B cell (primary cell): ENCODE measurements around the gene KRT4.

Experiments used
- EZH2 ChIP-seq: IDR thresholded peaks from 2 replicates; pipeline ENCODE4 v1.6.1; 2012; ENCODE audit warnings: borderline replicate concordance, low read depth, mild to moderate bottlenecking, moderate library complexity, low read length; ENCODE audit not compliant: insufficient read depth, poor library complexity, severe bottlenecking
- TF ChIP-seq, protein P1 (sequence below): fragments of 200-600 bp; IDR thresholded peaks from one replicate; pipeline ENCODE4 v1.8.0; 2022; ENCODE audit warnings: antibody characterized with exemption, mild to moderate bottlenecking

DNA sequence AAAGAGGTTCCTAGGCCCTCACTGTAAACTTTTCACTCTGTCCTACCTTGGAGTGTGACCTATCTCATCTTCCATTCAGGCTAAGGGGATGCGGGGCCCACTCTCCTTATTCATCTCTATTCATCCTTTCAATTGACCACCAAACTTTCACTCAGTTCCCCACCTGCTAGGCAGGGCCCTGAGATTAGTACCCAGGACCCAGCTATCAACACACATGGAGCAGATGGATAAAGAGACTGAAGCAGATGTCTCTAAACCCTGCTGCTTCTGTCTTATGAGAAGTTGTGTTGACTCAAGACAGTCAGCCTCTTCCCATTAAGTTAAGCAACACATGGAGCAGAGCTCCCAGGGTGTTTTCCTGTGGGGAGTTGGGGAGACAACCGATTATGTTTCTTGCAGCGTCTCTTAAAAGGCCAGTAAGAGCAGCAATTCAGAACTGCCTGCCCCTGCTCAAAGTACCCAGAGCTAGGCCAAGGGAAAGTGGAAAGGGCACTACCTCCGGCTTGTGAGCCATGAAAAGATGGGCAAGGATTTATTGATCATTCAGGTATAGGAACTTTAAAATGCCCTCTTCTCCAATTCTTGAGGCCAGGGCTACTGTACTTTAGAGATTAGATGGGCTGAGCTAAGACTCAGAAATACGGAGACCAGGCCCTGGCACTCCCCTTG is 47.4 kb downstream of the KRT4 start:
- TF ChIP-seq, protein P1, sequence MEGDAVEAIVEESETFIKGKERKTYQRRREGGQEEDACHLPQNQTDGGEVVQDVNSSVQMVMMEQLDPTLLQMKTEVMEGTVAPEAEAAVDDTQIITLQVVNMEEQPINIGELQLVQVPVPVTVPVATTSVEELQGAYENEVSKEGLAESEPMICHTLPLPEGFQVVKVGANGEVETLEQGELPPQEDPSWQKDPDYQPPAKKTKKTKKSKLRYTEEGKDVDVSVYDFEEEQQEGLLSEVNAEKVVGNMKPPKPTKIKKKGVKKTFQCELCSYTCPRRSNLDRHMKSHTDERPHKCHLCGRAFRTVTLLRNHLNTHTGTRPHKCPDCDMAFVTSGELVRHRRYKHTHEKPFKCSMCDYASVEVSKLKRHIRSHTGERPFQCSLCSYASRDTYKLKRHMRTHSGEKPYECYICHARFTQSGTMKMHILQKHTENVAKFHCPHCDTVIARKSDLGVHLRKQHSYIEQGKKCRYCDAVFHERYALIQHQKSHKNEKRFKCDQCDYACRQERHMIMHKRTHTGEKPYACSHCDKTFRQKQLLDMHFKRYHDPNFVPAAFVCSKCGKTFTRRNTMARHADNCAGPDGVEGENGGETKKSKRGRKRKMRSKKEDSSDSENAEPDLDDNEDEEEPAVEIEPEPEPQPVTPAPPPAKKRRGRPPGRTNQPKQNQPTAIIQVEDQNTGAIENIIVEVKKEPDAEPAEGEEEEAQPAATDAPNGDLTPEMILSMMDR: no peak
- no peak for TF ChIP-seq EZH2
